T-cell (primary cell): ENCODE data around the gene MYPN. TPM values are rescaled to one million over a fixed set of nuclear protein-coding genes. Genes with fewer than 3 reads are reported as not detected.
A peak's percentile ranks its signal among the peaks of the same experiment; 100 is the strongest.

Experiments
- ATAC-seq, 4 experiments: fragments of 200-7000 bp in 3 of 4; fragments of 150-1000 bp in 1 of 4; cut with Tn5 transposase; replicated peaks in 1 of 4; 1 replicate in 3 of 4; 2 replicates in 1 of 4; pipeline ENCODE4 v1.10.0; 2021; ENCODE audit warnings: moderate library complexity in 3 of 4, mild to moderate bottlenecking in 2 of 4, moderate number of reproducible peaks in 1 of 4
- CTCF ChIA-PET, 2 donors: fragments of 300-600 bp; sonication (Branson Sonifier 250); formaldehyde crosslinking; loops; one replicate each; lab custom pipeline; 2022; ENCODE audit warnings: antibody characterized with exemption in 2 of 2; lab: Charles Lee
- POLR2A ChIA-PET, 2 donors: fragments of 300-600 bp; sonication (Branson Sonifier 250); formaldehyde crosslinking; loops; one replicate each; lab custom pipeline; 2022; ENCODE audit warnings: antibody characterized with exemption in 2 of 2; lab: Charles Lee
- DNase-seq, 35 experiments: peaks; one replicate each; pipeline versions ENCODE4 v3.0.0 to v3.0.0-alpha.2; 2013 to 2023
- H3K27ac ChIP-seq: one replicate; pipeline ENCODE4 v1.5.1; 2013; ENCODE audit warnings: low read length
- H3K27me3 ChIP-seq, 2 experiments: replicated peaks in 1 of 2; 1 replicate in 1 of 2; 2 replicates in 1 of 2; pipeline versions ENCODE4 v1.6.1 to v1.7.0; 2013; ENCODE audit warnings: low read length in 1 of 2, mixed read lengths in 1 of 2; ENCODE audit not compliant: control insufficient read depth in 2 of 2, insufficient read depth in 2 of 2; ENCODE audit errors: extremely low read depth in 1 of 2
- H3K36me3 ChIP-seq, 2 donors: 1 replicate in 1 of 2; 2 replicates in 1 of 2; pipeline versions ENCODE4 v1.6.1 to v1.7.0; 2013; ENCODE audit warnings: low read length in 1 of 2; ENCODE audit not compliant: control insufficient read depth in 2 of 2, insufficient read depth in 1 of 2; ENCODE audit errors: extremely low read depth in 1 of 2
- H3K4me1 ChIP-seq, 2 experiments: 1 replicate in 1 of 2; 2 replicates in 1 of 2; pipeline versions ENCODE4 v1.6.1 to v1.7.0; 2013; ENCODE audit warnings: low read length in 2 of 2, mixed read lengths in 1 of 2; ENCODE audit not compliant: insufficient read depth in 2 of 2, control insufficient read depth in 1 of 2; ENCODE audit errors: extremely low read depth in 1 of 2
- H3K4me3 ChIP-seq, 2 donors: 1 replicate in 1 of 2; 2 replicates in 1 of 2; pipeline versions ENCODE4 v1.5.1 to v1.7.0; 2013; ENCODE audit warnings: mild to moderate bottlenecking in 2 of 2, low read length in 1 of 2, moderate library complexity in 1 of 2; ENCODE audit not compliant: control insufficient read depth in 1 of 2; ENCODE audit errors: extremely low read depth in 1 of 2
- H3K9me3 ChIP-seq: 2 replicates; pipeline ENCODE4 v1.7.0; 2013
- H3K27ac Mint-ChIP-seq, 2 donors: one replicate each; pipeline ENCODE4 v1.8.0; 2020 to 2021; ENCODE audit warnings: mild to moderate bottlenecking in 2 of 2, mixed read lengths in 2 of 2
- H3K27me3 Mint-ChIP-seq, 2 donors: one replicate each; pipeline ENCODE4 v1.8.0; 2021 to 2022; ENCODE audit warnings: mixed read lengths in 2 of 2
- H3K36me3 Mint-ChIP-seq: one replicate; pipeline ENCODE4 v1.8.0; 2021; ENCODE audit warnings: mixed read lengths
- H3K4me1 Mint-ChIP-seq, 3 donors: one replicate each; pipeline ENCODE4 v1.8.0; 2020 to 2022; ENCODE audit warnings: mixed read lengths in 3 of 3, mild to moderate bottlenecking in 1 of 3
- H3K4me3 Mint-ChIP-seq, 3 donors: one replicate each; pipeline ENCODE4 v1.8.0; 2020 to 2022; ENCODE audit warnings: mild to moderate bottlenecking in 3 of 3, mixed read lengths in 3 of 3, moderate library complexity in 3 of 3
- H3K9me3 Mint-ChIP-seq, 3 donors: one replicate each; pipeline ENCODE4 v1.8.0; 2020 to 2022; ENCODE audit warnings: mixed read lengths in 3 of 3
- WGBS: methylation state at CpG from one replicate; pipeline ENCODE4 v1.1.5; 2013; ENCODE audit warnings: missing lambda C conversion rate; ENCODE audit not compliant: insufficient coverage; 5-methylcytosine and 5-hydroxymethylcytosine counted together
- total RNA-seq, 35 experiments: library from RNA in 6 of 35; stranded (reverse) in 6 of 35; fragments of 120-200 nt in 1 of 35; gene quantifications; one replicate each; pipeline versions ENCODE4 v1.2.1 to v1.2.4 and lab custom pipeline; 2013 to 2026

MYPN gene
- not detected for total RNA-seq
- 0.07 TPM for total RNA-seq (2013)
- 0 to 0.08 (median 0) reads per million in 29 experiments for total RNA-seq (lab: John Stamatoyannopoulos, UW)

DNA sequence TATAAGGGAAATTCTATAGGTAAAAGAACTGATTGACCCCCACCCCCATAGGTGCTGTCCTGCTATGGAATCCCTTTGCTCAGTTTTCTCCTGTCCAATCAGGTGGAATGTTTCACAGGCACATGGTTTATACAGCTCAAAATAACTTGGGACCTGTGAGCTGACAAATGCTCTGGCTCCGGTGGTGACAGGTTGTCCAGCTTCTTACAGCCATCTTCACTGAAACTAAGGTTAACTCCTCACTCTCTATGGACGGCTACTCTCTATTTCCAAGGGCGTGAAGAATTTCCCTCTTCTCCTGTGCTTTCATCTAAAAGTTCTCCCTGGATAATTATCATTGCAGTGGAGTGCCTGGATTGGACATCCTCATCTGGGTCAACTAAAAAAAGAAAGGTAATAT is at the start of gene MYPN:
Gene MYPN, plus strand, starts transcription at position 158 of the 400 bp plus-strand sequence. CDS start 11,951 bp downstream, outside the sequence.
- Histone ChIP-seq H3K36me3 (no peaks in the 10 kb centered on the region), H3K4me1 (no peaks in the 10 kb centered on the region), H3K9me3 (no peaks in the 10 kb centered on the region), H3K4me3 (no peak within 1 kb of the TSS), H3K27me3 (peaks cover 0 to 3% of the 10 kb centered on the region in 2 experiments), H3K27ac (no peak within 1 kb of the TSS)
- no peak for ATAC-seq
- no peaks in the 10 kb centered on the region for H3K36me3 Mint-ChIP-seq
- no peaks in the 10 kb centered on the region for H3K4me1 Mint-ChIP-seq
- H3K27me3 Mint-ChIP-seq, result peaks cover 0 to 7% of the 10 kb centered on the region in 2 donors
- H3K9me3 Mint-ChIP-seq, result no peaks in the 10 kb centered on the region
- DNase-seq, result no peak
- CTCF ChIA-PET, result no interaction called here
- POLR2A ChIA-PET, result no interaction called here
- no peak within 1 kb of the TSS for H3K27ac Mint-ChIP-seq
- WGBS, result 90% methylated on average over 1 of the region's 3 CpGs
- no peak within 1 kb of the TSS for H3K4me3 Mint-ChIP-seq

DNA sequence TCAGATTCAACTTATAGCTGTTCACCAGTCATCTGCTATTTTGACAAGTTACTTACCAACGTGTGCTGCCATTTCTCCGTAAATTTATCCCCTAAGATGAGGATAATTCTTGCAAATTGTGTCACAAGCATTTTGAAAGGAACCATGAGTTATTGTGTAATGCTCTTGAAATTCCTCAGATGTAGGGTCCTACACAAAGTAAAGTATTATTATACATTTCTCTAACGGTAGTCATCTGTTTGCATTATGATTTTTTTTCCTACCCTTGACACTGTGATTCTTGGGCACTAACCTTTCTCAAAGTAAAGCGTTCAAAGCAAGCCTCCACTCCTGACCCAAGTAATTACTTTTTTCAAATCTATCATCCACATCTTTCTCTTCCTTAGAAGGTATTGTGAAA is 42.3 kb upstream of the MYPN start:
- no peaks in the 10 kb centered on the region for H3K9me3 ChIP-seq
- POLR2A ChIA-PET, result interaction anchor here in 1 of 2 donors (0.5 kb wide), 1 partner anchor 28 kb away, joined by 3 read pairs; no protein-coding TSS in a partner anchor
- H3K4me3 Mint-ChIP-seq, result no peak overlapping the region
- H3K27me3 Mint-ChIP-seq, result no peaks in the 10 kb centered on the region
- peaks cover 2 to 4% of the 10 kb centered on the region in 2 experiments for H3K4me1 ChIP-seq
- CTCF ChIA-PET, result interaction anchor here in 1 of 2 donors (1.1 kb wide), 1 partner anchor 88 kb away, joined by 3 read pairs; no protein-coding TSS in a partner anchor
- no peaks in the 10 kb centered on the region for H3K27me3 ChIP-seq
- peaks cover 34 to 50% (median 49%) of the 10 kb centered on the region in 3 donors for H3K4me1 Mint-ChIP-seq
- H3K27ac Mint-ChIP-seq, result peak overlapping the region in 1 of 2 donors; percentile 50
- no CpG with 5 or more reads among the region's 4 CpGs for WGBS
- DNase-seq (no peak), ATAC-seq (no peak)
- peaks cover 3 to 24% of the 10 kb centered on the region in 2 donors for H3K36me3 ChIP-seq
- peaks cover 27% of the 10 kb centered on the region for H3K36me3 Mint-ChIP-seq
- H3K9me3 Mint-ChIP-seq, result no peaks in the 10 kb centered on the region
- no peak overlapping the region for H3K27ac ChIP-seq
- H3K4me3 ChIP-seq, result no peak overlapping the region

- 43% methylated on average over 1 of the region's 3 CpGs for WGBS
- H3K4me3 Mint-ChIP-seq, result no peak overlapping the region
- no peaks in the 10 kb centered on the region for H3K27me3 ChIP-seq
- DNase-seq (no peak), ATAC-seq (no peak)
- peaks cover 2 to 7% of the 10 kb centered on the region in 2 experiments for H3K4me1 ChIP-seq
- peaks cover 3 to 24% of the 10 kb centered on the region in 2 donors for H3K36me3 ChIP-seq
- H3K4me1 Mint-ChIP-seq, result peaks cover 33 to 52% (median 52%) of the 10 kb centered on the region in 3 donors
- POLR2A ChIA-PET, result interaction anchor here in 1 of 2 donors (0.5 kb wide), 1 partner anchor 29 kb away, joined by 3 read pairs; no protein-coding TSS in a partner anchor
- H3K4me3 ChIP-seq, result no peak overlapping the region
- CTCF ChIA-PET, result interaction anchor here in 1 of 2 donors (1.1 kb wide), 1 partner anchor 88 kb away, joined by 3 read pairs; no protein-coding TSS in a partner anchor
- no peaks in the 10 kb centered on the region for H3K27me3 Mint-ChIP-seq
- H3K36me3 Mint-ChIP-seq, result peaks cover 24% of the 10 kb centered on the region
- H3K9me3 Mint-ChIP-seq, result no peaks in the 10 kb centered on the region
- H3K27ac Mint-ChIP-seq, result no peak overlapping the region
- H3K9me3 ChIP-seq, result no peaks in the 10 kb centered on the region
- H3K27ac ChIP-seq, result no peak overlapping the region
Observed at GRCh38 chr10:68067508-68067907, 41.8 kb upstream of the MYPN start.

DNA sequence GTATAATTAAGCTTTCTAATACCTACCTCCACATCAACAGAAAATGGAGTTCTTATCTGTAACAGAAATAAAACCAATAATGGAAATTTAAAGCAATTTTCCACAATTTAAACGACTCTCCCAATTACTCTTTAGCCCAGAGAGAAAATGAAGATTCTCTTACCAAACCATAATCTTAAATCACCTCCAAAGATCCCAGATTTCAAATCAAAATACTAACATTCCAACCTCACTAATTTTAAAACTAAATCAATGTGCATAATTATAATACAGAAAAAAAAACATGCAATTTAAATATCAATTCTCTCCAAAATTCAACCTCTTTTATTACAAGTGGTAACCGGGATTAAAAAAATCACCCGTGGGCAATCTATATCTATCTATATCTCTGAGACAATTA is 35.7 kb upstream of the MYPN start:
- no peak for ATAC-seq

DNA sequence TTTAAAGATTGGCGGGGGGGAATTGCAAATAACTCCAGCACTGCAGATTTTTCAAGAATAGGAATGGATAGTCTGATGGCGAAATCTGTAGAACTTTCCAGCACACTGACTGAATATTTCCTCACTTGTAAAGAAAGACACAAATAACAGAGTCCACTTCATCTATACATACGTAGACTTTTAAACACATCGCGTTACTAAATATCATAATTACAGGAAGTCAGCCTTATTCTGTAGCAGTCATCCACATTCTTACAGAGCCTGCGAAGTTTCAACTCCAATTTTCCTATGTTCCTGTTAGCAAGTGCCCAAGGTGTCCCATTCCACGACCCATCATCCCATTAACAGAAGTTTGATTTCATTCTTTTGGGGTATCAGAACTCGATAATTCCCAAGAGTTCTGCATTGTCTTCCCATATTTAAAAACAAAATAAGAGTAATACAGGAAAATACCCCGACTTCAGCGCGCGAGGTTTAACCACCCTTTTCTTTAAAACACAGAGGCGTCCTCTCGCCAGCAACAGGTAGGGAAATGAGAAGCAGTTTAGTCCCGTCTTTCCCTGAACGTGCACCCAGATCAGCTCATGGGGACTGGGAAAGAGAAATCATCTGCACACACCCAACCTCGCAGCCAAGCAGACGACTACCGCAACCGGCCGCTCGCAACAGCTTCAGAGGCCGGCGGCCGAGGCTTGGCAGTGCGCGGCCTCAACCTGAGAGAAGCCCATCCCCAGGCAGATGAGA is 35.1 kb upstream of the MYPN start:
- ChIA-PET POLR2A (no interaction called here), CTCF (no interaction called here)
- ATAC-seq (no peak), DNase-seq (peak in 7 of 35 experiments; percentile 0 to 25 (median 4))
- H3K4me3 Mint-ChIP-seq, result peak overlapping the region; percentile 96 to 97 (median 96)
- peaks cover 11 to 27% of the 10 kb centered on the region in 2 experiments for H3K4me1 ChIP-seq
- H3K9me3 Mint-ChIP-seq, result no peaks in the 10 kb centered on the region
- 0% methylated on average over 13 of the region's 27 CpGs for whole genome bisulfite sequencing
- H3K27ac ChIP-seq, result peak overlapping the region; percentile 96
- H3K36me3 Mint-ChIP-seq, result peaks cover 5% of the 10 kb centered on the region
- H3K36me3 ChIP-seq, result peaks cover 0 to 18% of the 10 kb centered on the region in 2 donors
- no peaks in the 10 kb centered on the region for H3K9me3 ChIP-seq
- peaks cover 0 to 7% of the 10 kb centered on the region in 2 experiments for H3K27me3 ChIP-seq
- peak overlapping the region; percentile 94 to 100 for H3K4me3 ChIP-seq
- peaks cover 42 to 48% (median 44%) of the 10 kb centered on the region in 3 donors for H3K4me1 Mint-ChIP-seq
- peak overlapping the region; percentile 89 to 93 for H3K27ac Mint-ChIP-seq
- no peaks in the 10 kb centered on the region for H3K27me3 Mint-ChIP-seq

More for the DNA sequence above, 35.7 kb upstream of the MYPN start:
- peaks cover 0 to 4% of the 10 kb centered on the region in 2 experiments for H3K27me3 ChIP-seq
- H3K9me3 ChIP-seq, result no peaks in the 10 kb centered on the region
- peak overlapping the region; percentile 94 to 100 for H3K4me3 ChIP-seq
- peaks cover 42 to 52% (median 49%) of the 10 kb centered on the region in 3 donors for H3K4me1 Mint-ChIP-seq
- peaks cover 11 to 27% of the 10 kb centered on the region in 2 experiments for H3K4me1 ChIP-seq
- peaks cover 5% of the 10 kb centered on the region for H3K36me3 Mint-ChIP-seq
- no peak overlapping the region for H3K27ac ChIP-seq
- 43% methylated on average over 1 of the region's 3 CpGs for WGBS
- no peak for DNase-seq
- H3K27ac Mint-ChIP-seq, result peak overlapping the region; percentile 89 to 93
- no peaks in the 10 kb centered on the region for H3K27me3 Mint-ChIP-seq
- peaks cover 0 to 18% of the 10 kb centered on the region in 2 donors for H3K36me3 ChIP-seq
- ChIA-PET POLR2A (no interaction called here), CTCF (interaction anchor here in 1 of 2 donors (0.7 kb wide), 1 partner anchor 376 kb away, joined by 8 read pairs; no protein-coding TSS in a partner anchor)
- no peaks in the 10 kb centered on the region for H3K9me3 Mint-ChIP-seq
- peak overlapping the region; percentile 96 to 97 (median 96) for H3K4me3 Mint-ChIP-seq
